Measurements from ENCODE around the gene DCT.

Gene DCT

DNA sequence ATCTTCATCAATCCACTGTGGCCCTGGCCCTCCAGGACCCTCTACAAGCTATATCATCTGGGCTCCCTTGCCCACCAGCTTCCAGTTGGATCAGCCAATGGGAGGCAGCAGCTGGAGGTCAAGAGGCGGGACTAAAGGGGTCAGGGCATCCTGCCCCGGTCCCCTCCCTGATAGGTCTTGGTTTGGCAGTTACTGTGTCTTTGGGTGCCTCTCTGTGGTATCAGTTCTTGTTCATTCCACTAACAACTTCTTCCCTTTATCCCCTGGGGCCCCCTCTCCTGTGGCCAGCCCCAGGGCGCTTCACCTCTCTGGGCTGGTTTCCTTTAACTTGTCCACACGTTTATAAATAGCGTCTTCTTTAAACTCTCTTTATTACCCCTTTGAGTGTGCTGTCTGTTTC, 83.6 kb downstream of the DCT start:
- in situ Hi-C loops (cut with HindIII; ENCODE audit: low pct_ligation_motif_present, low sequenced_read_pairs): no loop called here
- Histone ChIP-seq H3K4me3 (ENCODE audit: low read depth, low read length) (no peak overlapping the region), H3K27ac (no peak overlapping the region), H3K36me3 (replicated peaks) (no peaks in the 10 kb centered on the region), H3K27me3 (replicated peaks) (no peaks in the 10 kb centered on the region)
- TF ChIP-seq, protein P1, sequence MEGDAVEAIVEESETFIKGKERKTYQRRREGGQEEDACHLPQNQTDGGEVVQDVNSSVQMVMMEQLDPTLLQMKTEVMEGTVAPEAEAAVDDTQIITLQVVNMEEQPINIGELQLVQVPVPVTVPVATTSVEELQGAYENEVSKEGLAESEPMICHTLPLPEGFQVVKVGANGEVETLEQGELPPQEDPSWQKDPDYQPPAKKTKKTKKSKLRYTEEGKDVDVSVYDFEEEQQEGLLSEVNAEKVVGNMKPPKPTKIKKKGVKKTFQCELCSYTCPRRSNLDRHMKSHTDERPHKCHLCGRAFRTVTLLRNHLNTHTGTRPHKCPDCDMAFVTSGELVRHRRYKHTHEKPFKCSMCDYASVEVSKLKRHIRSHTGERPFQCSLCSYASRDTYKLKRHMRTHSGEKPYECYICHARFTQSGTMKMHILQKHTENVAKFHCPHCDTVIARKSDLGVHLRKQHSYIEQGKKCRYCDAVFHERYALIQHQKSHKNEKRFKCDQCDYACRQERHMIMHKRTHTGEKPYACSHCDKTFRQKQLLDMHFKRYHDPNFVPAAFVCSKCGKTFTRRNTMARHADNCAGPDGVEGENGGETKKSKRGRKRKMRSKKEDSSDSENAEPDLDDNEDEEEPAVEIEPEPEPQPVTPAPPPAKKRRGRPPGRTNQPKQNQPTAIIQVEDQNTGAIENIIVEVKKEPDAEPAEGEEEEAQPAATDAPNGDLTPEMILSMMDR (IDR thresholded peaks at IDR 0.05; ENCODE audit: low read depth, low read length, missing control alignments): no peak
- DNase-seq: no peak

DNA sequence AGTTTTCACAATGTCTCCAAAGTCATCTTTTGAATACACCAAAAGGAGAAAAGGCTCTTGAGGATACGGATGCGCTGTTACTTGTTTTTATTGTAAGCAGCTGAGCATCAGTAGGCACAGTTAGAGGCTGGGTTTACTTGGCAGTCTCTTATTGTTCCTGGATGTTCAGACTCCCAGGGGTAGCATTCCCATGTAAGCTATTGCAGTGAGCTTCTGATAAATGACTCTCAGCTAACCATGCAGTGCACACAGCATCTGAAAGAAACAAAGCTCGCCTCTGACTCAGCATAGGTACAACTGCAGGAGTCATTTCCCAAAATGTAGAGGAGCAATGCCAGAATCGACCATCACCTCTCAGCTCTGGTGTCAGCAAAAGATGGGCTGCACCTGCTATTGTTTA, 84.8 kb downstream of the DCT start:
- no peaks in the 10 kb centered on the region for H3K27me3 ChIP-seq (replicated peaks)
- H3K27ac ChIP-seq: no peak overlapping the region
- no peak for DNase-seq
- in situ Hi-C loops (cut with HindIII; ENCODE audit: low pct_ligation_motif_present, low sequenced_read_pairs): no loop called here
- H3K4me3 ChIP-seq (ENCODE audit: low read depth, low read length): no peak overlapping the region
- TF ChIP-seq, protein P1 (IDR thresholded peaks at IDR 0.05; ENCODE audit: low read depth, low read length, missing control alignments): no peak
- H3K36me3 ChIP-seq (replicated peaks): no peaks in the 10 kb centered on the region

DNA sequence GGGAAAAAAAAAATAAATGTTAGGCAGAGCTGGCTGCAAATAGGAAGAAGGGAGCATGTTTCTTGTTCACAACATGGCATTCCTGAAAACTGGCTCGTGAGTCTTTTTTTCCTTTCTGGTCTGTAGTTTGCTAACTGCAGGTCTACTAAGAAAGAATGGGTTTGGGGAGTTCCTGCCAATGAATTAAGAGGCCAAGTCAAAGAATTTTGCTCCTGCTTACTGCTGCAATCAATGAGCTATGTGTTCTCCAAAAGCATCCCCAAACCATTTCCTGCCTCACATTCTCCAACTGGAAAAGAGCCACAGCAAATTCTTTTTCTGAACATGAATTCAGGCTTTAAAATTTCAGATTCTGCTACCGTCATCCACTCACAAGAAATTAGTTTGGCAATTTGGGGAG, 88.6 kb downstream of the DCT start:
- no peak for DNase-seq
- Histone ChIP-seq H3K27ac (no peak overlapping the region), H3K27me3 (replicated peaks) (no peaks in the 10 kb centered on the region), H3K36me3 (replicated peaks) (no peaks in the 10 kb centered on the region), H3K4me3 (ENCODE audit: low read depth, low read length) (no peak overlapping the region)
- in situ Hi-C loops (cut with HindIII; ENCODE audit: low pct_ligation_motif_present, low sequenced_read_pairs): no loop called here
- TF ChIP-seq, protein P1 (IDR thresholded peaks at IDR 0.05; ENCODE audit: low read depth, low read length, missing control alignments): no peak

DNA sequence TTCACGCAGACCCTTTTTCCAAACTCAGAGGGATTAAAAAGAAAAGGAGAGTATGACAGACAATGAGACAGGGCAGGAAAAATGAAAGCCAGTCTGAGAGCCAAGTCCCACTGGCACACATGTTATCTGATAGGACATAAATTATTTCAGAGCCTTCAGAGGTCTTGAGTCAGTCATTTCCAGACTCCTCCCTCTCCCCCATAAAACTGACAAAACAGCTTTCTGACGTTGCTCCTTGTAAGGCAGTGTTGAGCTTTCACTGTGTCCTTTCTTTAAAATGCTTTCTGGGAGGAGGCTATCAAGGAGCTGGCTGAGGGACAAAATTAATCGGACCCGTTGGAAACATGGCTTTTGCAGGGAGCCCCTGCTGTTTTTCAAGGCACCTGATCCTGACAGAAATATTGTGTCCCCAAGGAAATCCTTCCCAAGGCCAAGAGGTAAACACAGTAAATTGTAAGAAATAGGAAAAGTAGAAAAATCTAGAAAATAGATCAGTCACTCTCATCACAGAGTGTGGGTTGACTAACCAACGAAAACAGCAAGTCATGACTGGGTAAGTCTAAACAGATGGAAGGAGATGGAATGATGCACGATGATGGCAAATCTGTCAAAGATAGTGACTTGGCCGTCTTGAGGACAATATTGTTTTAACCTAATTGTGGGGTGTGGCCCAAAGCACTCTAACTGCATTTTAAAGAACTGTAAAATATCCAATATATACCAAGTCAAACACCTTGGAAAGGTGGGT, 89.7 kb downstream of the DCT start:
- no peaks in the 10 kb centered on the region for H3K36me3 ChIP-seq (replicated peaks)
- no peak overlapping the region for H3K27ac ChIP-seq
- no peak for DNase-seq
- in situ Hi-C loops (cut with HindIII; ENCODE audit: low pct_ligation_motif_present, low sequenced_read_pairs): no loop called here
- H3K4me3 ChIP-seq (ENCODE audit: low read depth, low read length): no peak overlapping the region
- H3K27me3 ChIP-seq (replicated peaks): no peaks in the 10 kb centered on the region
- TF ChIP-seq, protein P1 (IDR thresholded peaks at IDR 0.05; ENCODE audit: low read depth, low read length, missing control alignments): no peak

DNA sequence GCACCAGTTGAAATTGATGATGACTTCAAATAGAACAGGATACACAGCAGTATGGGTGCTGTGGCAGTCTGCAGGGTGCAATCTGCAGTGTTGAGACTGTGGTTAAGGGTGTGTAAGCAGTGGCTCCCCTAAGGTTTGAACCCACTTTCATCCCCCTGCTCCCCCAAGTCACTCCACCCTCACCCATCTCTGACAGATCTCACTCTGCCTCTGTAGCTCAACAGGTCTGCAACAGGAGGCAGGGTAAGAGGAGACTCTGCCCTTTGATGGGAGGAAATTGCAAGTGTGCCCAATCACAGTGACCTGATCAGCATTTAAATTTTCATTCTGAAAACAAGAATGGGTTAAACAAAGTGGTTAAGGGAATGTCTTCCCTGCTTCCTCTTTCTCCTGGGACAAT, 92.4 kb downstream of the DCT start:
- H3K4me3 ChIP-seq (ENCODE audit: low read depth, low read length): no peak overlapping the region
- no peak overlapping the region for H3K27ac ChIP-seq
- in situ Hi-C loops (cut with HindIII; ENCODE audit: low pct_ligation_motif_present, low sequenced_read_pairs): no loop called here
- TF ChIP-seq, protein P1 (IDR thresholded peaks at IDR 0.05; ENCODE audit: low read depth, low read length, missing control alignments): no peak
- DNase-seq: no peak
- H3K36me3 ChIP-seq (replicated peaks): no peaks in the 10 kb centered on the region
- H3K27me3 ChIP-seq (replicated peaks): no peaks in the 10 kb centered on the region

All from brain microvascular endothelial cell (primary cell).